ENCODE results near the gene ARID4A.
A peak's percentile ranks its signal among the peaks of the same experiment; 100 is the strongest.

DNA sequence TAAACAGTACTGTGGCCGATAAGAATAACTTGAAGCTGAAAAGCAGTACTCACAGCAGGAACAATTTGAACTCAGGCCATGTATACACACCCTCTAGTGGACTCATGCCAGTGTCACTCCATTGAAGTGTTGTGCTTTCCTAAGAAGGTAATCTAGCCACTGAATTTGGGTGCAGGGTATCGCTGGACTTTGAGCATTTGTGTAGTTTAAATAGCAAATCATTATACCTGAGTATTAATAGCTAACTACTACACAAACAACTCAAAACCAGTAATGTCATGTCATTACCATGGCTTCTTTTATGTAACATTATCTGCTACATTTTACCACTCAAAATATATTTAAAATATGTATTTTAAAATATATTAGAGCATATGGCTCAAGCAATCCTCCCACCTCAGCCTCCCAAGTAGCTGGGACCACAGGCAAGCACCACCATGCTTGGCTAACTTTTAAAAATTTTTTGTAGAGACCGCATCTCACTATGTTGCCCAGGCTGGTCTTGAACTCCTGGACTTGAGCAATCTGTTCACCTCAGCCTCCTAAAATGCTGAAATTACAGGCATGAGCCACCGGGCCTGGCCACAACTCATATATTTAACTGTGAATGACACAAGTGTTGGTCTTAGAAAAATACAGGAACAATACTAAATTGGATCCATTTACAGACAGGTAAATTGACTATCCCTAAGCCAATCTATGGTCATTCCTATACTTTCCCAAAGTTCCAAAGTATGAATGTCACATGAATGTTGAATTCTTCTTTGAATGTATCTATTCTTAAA, 25.6 kb upstream of the ARID4A start:
- TF ChIP-seq NONO (IDR thresholded peaks at IDR 0.05; ENCODE audit: low read depth in 2 of 2, low read length in 1 of 2) (no peak), EP300 (IDR thresholded peaks at IDR 0.05; ENCODE audit: low read length) (no peak), CBX3 (IDR thresholded peaks at IDR 0.05; ENCODE audit: borderline replicate concordance in 1 of 2, low read length in 2 of 2) (no peak), NFRKB (IDR thresholded peaks at IDR 0.05; ENCODE audit: low read depth) (no peak), YY1 (IDR thresholded peaks at IDR 0.05; ENCODE audit: borderline replicate concordance in 1 of 3, control insufficient read depth in 1 of 3, extremely low read depth in 1 of 3, insufficient read depth in 3 of 3, insufficient read length in 1 of 3, insufficient replicate concordance in 2 of 3, low read depth in 1 of 3, low read length in 2 of 3) (no peak), ZNF197 (CRISPR knock-in tag; IDR thresholded peaks at IDR 0.05; ENCODE audit: low read depth) (no peak), EZH2 (IDR thresholded peaks at IDR 0.05; ENCODE audit: borderline replicate concordance, low read depth, low read length) (no peak)
- TF ChIP-seq, protein P1, sequence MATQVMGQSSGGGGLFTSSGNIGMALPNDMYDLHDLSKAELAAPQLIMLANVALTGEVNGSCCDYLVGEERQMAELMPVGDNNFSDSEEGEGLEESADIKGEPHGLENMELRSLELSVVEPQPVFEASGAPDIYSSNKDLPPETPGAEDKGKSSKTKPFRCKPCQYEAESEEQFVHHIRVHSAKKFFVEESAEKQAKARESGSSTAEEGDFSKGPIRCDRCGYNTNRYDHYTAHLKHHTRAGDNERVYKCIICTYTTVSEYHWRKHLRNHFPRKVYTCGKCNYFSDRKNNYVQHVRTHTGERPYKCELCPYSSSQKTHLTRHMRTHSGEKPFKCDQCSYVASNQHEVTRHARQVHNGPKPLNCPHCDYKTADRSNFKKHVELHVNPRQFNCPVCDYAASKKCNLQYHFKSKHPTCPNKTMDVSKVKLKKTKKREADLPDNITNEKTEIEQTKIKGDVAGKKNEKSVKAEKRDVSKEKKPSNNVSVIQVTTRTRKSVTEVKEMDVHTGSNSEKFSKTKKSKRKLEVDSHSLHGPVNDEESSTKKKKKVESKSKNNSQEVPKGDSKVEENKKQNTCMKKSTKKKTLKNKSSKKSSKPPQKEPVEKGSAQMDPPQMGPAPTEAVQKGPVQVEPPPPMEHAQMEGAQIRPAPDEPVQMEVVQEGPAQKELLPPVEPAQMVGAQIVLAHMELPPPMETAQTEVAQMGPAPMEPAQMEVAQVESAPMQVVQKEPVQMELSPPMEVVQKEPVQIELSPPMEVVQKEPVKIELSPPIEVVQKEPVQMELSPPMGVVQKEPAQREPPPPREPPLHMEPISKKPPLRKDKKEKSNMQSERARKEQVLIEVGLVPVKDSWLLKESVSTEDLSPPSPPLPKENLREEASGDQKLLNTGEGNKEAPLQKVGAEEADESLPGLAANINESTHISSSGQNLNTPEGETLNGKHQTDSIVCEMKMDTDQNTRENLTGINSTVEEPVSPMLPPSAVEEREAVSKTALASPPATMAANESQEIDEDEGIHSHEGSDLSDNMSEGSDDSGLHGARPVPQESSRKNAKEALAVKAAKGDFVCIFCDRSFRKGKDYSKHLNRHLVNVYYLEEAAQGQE (IDR thresholded peaks at IDR 0.05; ENCODE audit: borderline replicate concordance): no peak
- TF ChIP-seq, protein P1 (CRISPR knock-in tag; IDR thresholded peaks at IDR 0.05; ENCODE audit: low read depth): no peak
- TF ChIP-seq, protein P2, sequence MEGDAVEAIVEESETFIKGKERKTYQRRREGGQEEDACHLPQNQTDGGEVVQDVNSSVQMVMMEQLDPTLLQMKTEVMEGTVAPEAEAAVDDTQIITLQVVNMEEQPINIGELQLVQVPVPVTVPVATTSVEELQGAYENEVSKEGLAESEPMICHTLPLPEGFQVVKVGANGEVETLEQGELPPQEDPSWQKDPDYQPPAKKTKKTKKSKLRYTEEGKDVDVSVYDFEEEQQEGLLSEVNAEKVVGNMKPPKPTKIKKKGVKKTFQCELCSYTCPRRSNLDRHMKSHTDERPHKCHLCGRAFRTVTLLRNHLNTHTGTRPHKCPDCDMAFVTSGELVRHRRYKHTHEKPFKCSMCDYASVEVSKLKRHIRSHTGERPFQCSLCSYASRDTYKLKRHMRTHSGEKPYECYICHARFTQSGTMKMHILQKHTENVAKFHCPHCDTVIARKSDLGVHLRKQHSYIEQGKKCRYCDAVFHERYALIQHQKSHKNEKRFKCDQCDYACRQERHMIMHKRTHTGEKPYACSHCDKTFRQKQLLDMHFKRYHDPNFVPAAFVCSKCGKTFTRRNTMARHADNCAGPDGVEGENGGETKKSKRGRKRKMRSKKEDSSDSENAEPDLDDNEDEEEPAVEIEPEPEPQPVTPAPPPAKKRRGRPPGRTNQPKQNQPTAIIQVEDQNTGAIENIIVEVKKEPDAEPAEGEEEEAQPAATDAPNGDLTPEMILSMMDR (IDR thresholded peaks at IDR 0.05 in 2 of 3, conservative IDR thresholded peaks at IDR 0.05 in 1 of 3; ENCODE audit: insufficient read depth in 2 of 3, low read depth in 1 of 3, low read length in 3 of 3): 0 out of 6 replicates have a peak, but pooled peaks of 1 of the 3 experiments have one; percentile 31
